H1 (cell line): ENCODE data around the gene FHL2. TPM values are rescaled to one million over a fixed set of nuclear protein-coding genes. Genes with fewer than 3 reads are reported as not detected.

Experiments
- EGR1 ChIP-seq: IDR thresholded peaks from 2 replicates; pipeline ENCODE4 v1.6.1; 2011; ENCODE audit warnings: low read depth, low read length, borderline replicate concordance
- EZH2 ChIP-seq: fragments of 200-600 bp; sonication (generic); IDR thresholded peaks from 2 replicates; pipeline ENCODE4 v1.7.1; 2012; ENCODE audit warnings: low read depth, mild to moderate bottlenecking, moderate library complexity, low read length, inconsistent platforms; ENCODE audit not compliant: severe bottlenecking
- GTF2F1 ChIP-seq: IDR thresholded peaks from 2 replicates; pipeline ENCODE4 v1.6.1; 2012; ENCODE audit warnings: low read depth, low read length, improper control_type of control experiment, borderline replicate concordance
- PHF8 ChIP-seq: fragments of 200-600 bp; sonication (generic); conservative IDR thresholded peaks from 2 replicates; pipeline ENCODE4 v1.7.1; 2012; ENCODE audit warnings: low read depth, mild to moderate bottlenecking, inconsistent platforms, low read length, moderate library complexity
- POLR2A ChIP-seq, 2 experiments: IDR thresholded peaks; 1 replicate in 1 of 2; 2 replicates in 1 of 2; pipeline ENCODE4 v1.6.1; 2011; ENCODE audit warnings: low read depth in 2 of 2, low read length in 2 of 2, mild to moderate bottlenecking in 2 of 2; ENCODE audit errors: control extremely low read depth in 1 of 2
- POU5F1 ChIP-seq: IDR thresholded peaks from 2 replicates; pipeline ENCODE4 v1.6.1; 2011; ENCODE audit warnings: low read depth, mild to moderate bottlenecking, low read length, moderate library complexity
- SRF ChIP-seq: IDR thresholded peaks from 2 replicates; pipeline ENCODE4 v1.6.1; 2011; ENCODE audit warnings: mild to moderate bottlenecking, low read depth, low read length, moderate library complexity
- SUZ12 ChIP-seq: fragments of 200-600 bp; sonication (generic); IDR thresholded peaks from 2 replicates; pipeline ENCODE4 v1.6.1; 2012; ENCODE audit warnings: mild to moderate bottlenecking, inconsistent platforms, low read length, moderate library complexity, mixed read lengths
- TAF7 ChIP-seq: optimal IDR thresholded peaks from 2 replicates; pipeline ENCODE3; 2011; ENCODE audit warnings: low read depth, mild to moderate bottlenecking, inconsistent platforms, low read length, moderate library complexity, borderline replicate concordance
- polyA plus RNA-seq, 7 experiments: library from polyadenylated mRNA; depleted of rRNA in 3 of 7; stranded (reverse) in 5 of 7; unstranded in 2 of 7; fragments of >200 nt in 5 of 7; fragments of 200-250 nt in 2 of 7; gene quantifications; 1 replicate in 5 of 7; 2 replicates in 1 of 7; 4 replicates in 1 of 7; pipeline versions ENCODE4 v1.2.1 to v1.2.3, GENCODE V29; 2011 to 2013; ENCODE audit warnings: missing spikeins in 2 of 7, mixed read lengths in 2 of 7
- total RNA-seq: library from RNA; stranded (reverse); fragmentation: NEBNext Ultra II Directional; extraction: Animal tissue kit (Norgen Biotek cat#: 25700); gene quantifications from 2 replicates; pipeline ENCODE4 v1.2.1, GENCODE V29; 2021
- TF ChIP-seq, protein P1 (sequence below): fragments of 300-600 bp; sonication (generic); IDR thresholded peaks from 2 replicates; pipeline ENCODE4 v1.7.1; 2012; ENCODE audit warnings: low read length, moderate library complexity, mild to moderate bottlenecking, inconsistent platforms; ENCODE audit not compliant: insufficient replicate concordance
- TF ChIP-seq, protein P2 (sequence below): IDR thresholded peaks from 2 replicates; pipeline ENCODE4 v1.6.1; 2012; ENCODE audit warnings: inconsistent platforms

FHL2 gene
- total and polyA plus RNA-seq, 2 of the 8 experiments (the other 6 are each of a cell fraction or from before 2014, with no cell fraction given), result 33.2 to 64.3 TPM

DNA sequence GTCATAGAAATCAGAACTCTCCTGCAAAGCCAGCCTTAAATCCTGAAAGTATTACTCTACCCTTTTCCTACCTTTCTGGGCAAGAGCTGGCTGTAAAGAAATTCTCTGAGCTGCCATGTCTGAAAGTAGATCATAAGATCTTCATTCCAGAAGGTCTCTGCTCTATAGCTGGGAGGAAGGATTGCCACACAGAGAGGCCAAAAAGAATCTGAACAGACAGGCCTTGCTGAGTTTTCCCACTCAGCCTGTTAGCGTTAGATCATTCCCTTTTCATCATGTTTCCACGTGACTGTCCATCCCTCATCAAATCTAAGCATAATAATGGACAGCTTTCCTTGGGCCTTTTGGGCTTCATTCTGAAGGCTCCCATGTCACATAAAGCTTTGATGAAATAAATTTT, 43.2 kb upstream of the FHL2 start (continued):
- TF ChIP-seq, protein P1, sequence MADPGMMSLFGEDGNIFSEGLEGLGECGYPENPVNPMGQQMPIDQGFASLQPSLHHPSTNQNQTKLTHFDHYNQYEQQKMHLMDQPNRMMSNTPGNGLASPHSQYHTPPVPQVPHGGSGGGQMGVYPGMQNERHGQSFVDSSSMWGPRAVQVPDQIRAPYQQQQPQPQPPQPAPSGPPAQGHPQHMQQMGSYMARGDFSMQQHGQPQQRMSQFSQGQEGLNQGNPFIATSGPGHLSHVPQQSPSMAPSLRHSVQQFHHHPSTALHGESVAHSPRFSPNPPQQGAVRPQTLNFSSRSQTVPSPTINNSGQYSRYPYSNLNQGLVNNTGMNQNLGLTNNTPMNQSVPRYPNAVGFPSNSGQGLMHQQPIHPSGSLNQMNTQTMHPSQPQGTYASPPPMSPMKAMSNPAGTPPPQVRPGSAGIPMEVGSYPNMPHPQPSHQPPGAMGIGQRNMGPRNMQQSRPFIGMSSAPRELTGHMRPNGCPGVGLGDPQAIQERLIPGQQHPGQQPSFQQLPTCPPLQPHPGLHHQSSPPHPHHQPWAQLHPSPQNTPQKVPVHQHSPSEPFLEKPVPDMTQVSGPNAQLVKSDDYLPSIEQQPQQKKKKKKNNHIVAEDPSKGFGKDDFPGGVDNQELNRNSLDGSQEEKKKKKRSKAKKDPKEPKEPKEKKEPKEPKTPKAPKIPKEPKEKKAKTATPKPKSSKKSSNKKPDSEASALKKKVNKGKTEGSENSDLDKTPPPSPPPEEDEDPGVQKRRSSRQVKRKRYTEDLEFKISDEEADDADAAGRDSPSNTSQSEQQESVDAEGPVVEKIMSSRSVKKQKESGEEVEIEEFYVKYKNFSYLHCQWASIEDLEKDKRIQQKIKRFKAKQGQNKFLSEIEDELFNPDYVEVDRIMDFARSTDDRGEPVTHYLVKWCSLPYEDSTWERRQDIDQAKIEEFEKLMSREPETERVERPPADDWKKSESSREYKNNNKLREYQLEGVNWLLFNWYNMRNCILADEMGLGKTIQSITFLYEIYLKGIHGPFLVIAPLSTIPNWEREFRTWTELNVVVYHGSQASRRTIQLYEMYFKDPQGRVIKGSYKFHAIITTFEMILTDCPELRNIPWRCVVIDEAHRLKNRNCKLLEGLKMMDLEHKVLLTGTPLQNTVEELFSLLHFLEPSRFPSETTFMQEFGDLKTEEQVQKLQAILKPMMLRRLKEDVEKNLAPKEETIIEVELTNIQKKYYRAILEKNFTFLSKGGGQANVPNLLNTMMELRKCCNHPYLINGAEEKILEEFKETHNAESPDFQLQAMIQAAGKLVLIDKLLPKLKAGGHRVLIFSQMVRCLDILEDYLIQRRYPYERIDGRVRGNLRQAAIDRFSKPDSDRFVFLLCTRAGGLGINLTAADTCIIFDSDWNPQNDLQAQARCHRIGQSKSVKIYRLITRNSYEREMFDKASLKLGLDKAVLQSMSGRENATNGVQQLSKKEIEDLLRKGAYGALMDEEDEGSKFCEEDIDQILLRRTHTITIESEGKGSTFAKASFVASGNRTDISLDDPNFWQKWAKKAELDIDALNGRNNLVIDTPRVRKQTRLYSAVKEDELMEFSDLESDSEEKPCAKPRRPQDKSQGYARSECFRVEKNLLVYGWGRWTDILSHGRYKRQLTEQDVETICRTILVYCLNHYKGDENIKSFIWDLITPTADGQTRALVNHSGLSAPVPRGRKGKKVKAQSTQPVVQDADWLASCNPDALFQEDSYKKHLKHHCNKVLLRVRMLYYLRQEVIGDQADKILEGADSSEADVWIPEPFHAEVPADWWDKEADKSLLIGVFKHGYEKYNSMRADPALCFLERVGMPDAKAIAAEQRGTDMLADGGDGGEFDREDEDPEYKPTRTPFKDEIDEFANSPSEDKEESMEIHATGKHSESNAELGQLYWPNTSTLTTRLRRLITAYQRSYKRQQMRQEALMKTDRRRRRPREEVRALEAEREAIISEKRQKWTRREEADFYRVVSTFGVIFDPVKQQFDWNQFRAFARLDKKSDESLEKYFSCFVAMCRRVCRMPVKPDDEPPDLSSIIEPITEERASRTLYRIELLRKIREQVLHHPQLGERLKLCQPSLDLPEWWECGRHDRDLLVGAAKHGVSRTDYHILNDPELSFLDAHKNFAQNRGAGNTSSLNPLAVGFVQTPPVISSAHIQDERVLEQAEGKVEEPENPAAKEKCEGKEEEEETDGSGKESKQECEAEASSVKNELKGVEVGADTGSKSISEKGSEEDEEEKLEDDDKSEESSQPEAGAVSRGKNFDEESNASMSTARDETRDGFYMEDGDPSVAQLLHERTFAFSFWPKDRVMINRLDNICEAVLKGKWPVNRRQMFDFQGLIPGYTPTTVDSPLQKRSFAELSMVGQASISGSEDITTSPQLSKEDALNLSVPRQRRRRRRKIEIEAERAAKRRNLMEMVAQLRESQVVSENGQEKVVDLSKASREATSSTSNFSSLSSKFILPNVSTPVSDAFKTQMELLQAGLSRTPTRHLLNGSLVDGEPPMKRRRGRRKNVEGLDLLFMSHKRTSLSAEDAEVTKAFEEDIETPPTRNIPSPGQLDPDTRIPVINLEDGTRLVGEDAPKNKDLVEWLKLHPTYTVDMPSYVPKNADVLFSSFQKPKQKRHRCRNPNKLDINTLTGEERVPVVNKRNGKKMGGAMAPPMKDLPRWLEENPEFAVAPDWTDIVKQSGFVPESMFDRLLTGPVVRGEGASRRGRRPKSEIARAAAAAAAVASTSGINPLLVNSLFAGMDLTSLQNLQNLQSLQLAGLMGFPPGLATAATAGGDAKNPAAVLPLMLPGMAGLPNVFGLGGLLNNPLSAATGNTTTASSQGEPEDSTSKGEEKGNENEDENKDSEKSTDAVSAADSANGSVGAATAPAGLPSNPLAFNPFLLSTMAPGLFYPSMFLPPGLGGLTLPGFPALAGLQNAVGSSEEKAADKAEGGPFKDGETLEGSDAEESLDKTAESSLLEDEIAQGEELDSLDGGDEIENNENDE, result no peak
- TF ChIP-seq SUZ12 (no peak), EZH2 (no peak), TAF7 (no peak), PHF8 (no peak), POU5F1 (no peak), POLR2A (IDR thresholded peaks at IDR 0.05; ENCODE audit: control extremely low read depth in 1 of 2, low read depth in 2 of 2, low read length in 2 of 2) (no peak), SRF (no peak), EGR1 (no peak), GTF2F1 (no peak)
- TF ChIP-seq, protein P2, sequence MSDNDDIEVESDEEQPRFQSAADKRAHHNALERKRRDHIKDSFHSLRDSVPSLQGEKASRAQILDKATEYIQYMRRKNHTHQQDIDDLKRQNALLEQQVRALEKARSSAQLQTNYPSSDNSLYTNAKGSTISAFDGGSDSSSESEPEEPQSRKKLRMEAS, result no peak
